ENCODE results near the gene KIRREL3. TPM values are rescaled to one million over a fixed set of nuclear protein-coding genes. Genes with fewer than 3 reads are reported as not detected.

Gene KIRREL3
- total RNA-seq, 1 donor from 2014 or later, result not detected

GRCh38 chr11:126694065-126694625 is 306.4 kb downstream of the KIRREL3 start:
- no peak for DNase-seq
- Histone ChIP-seq H3K27me3 (no peaks in the 10 kb centered on the region), H3K36me3 (no peaks in the 10 kb centered on the region), H3K9me3 (no peaks in the 10 kb centered on the region), H3K4me3 (no peak overlapping the region), H3K27ac (no peak overlapping the region), H3K4me1 (no peaks in the 10 kb centered on the region)
- TF ChIP-seq, protein P1, sequence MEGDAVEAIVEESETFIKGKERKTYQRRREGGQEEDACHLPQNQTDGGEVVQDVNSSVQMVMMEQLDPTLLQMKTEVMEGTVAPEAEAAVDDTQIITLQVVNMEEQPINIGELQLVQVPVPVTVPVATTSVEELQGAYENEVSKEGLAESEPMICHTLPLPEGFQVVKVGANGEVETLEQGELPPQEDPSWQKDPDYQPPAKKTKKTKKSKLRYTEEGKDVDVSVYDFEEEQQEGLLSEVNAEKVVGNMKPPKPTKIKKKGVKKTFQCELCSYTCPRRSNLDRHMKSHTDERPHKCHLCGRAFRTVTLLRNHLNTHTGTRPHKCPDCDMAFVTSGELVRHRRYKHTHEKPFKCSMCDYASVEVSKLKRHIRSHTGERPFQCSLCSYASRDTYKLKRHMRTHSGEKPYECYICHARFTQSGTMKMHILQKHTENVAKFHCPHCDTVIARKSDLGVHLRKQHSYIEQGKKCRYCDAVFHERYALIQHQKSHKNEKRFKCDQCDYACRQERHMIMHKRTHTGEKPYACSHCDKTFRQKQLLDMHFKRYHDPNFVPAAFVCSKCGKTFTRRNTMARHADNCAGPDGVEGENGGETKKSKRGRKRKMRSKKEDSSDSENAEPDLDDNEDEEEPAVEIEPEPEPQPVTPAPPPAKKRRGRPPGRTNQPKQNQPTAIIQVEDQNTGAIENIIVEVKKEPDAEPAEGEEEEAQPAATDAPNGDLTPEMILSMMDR (IDR thresholded peaks at IDR 0.05), result no peak
- ATAC-seq, result no peak
- intact Hi-C loops (cut with DNase I), result no loop called here

GRCh38 chr11:126687477-126687876 is 313.1 kb downstream of the KIRREL3 start:
- no peak for ATAC-seq
- Histone ChIP-seq H3K27ac (no peak overlapping the region), H3K27me3 (no peaks in the 10 kb centered on the region), H3K9me3 (no peaks in the 10 kb centered on the region), H3K4me3 (no peak overlapping the region), H3K36me3 (no peaks in the 10 kb centered on the region), H3K4me1 (no peaks in the 10 kb centered on the region)
- no peak for DNase-seq
- intact Hi-C loops (cut with DNase I), result no loop called here
- TF ChIP-seq, protein P1 (IDR thresholded peaks at IDR 0.05), result no peak

DNA sequence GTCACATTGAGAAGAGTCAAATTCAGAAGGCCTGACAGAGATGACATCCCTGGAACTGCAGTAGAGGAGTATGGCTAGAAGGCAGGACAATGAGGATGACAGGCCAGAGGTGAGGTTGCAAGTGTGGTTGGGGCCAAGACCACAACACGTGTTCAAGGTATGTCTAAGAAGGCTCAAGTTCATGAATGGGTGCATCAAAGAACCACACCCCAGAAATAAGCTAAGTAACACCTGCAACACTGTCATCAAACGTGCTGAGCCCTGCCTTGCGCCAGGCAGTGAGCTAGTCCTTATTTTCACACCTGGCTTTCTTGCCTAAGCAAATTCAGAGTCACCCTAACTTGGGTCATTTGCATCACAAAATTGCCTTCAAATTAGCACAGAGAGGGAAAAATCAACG is 313.6 kb downstream of the KIRREL3 start:
- Histone ChIP-seq H3K9me3 (no peaks in the 10 kb centered on the region), H3K4me1 (no peaks in the 10 kb centered on the region), H3K36me3 (no peaks in the 10 kb centered on the region), H3K27me3 (no peaks in the 10 kb centered on the region), H3K27ac (no peak overlapping the region), H3K4me3 (no peak overlapping the region)
- TF ChIP-seq, protein P1 (IDR thresholded peaks at IDR 0.05), result no peak
- no peak for DNase-seq
- intact Hi-C loops (cut with DNase I), result no loop called here
- ATAC-seq, result no peak

- intact Hi-C loops (cut with DNase I), result no loop called here
- no peak overlapping the region for H3K4me3 ChIP-seq
- no peaks in the 10 kb centered on the region for H3K4me1 ChIP-seq
- H3K27ac ChIP-seq, result no peak overlapping the region
- no peak for ATAC-seq
- TF ChIP-seq, protein P1 (IDR thresholded peaks at IDR 0.05), result no peak
- no peaks in the 10 kb centered on the region for H3K9me3 ChIP-seq
- no peaks in the 10 kb centered on the region for H3K36me3 ChIP-seq
- H3K27me3 ChIP-seq, result peaks cover 2% of the 10 kb centered on the region
- no peak for DNase-seq
These were observed 316.5 kb downstream of the KIRREL3 start for GRCh38 chr11:126683766-126684728.

GRCh38 chr11:126682590-126682989 is 318.0 kb downstream of the KIRREL3 start:
- DNase-seq (no peak), ATAC-seq (no peak)
- intact Hi-C loops (cut with DNase I), result no loop called here
- Histone ChIP-seq H3K9me3 (no peaks in the 10 kb centered on the region), H3K36me3 (no peaks in the 10 kb centered on the region), H3K4me3 (no peak overlapping the region), H3K27ac (no peak overlapping the region), H3K4me1 (no peaks in the 10 kb centered on the region), H3K27me3 (peaks cover 8% of the 10 kb centered on the region)
- TF ChIP-seq, protein P1 (IDR thresholded peaks at IDR 0.05), result no peak
